ENCODE data around the gene DHX57.

DNA sequence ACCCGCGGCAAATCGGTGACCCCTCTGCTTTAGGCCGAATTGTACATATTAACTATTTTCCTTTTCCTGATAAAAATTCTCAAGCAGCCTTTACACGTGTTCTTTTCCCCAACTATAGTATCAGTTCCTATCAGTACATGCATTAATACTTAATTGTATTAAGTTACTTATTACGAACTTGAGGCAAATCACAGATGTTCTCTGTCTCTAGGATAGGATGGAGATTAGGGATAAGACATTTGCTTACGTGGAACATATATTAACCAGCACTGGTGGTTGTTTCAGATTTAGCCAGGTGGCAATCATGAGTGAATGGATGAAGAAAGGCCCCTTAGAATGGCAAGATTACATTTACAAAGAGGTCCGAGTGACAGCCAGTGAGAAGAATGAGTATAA, 97.0 kb downstream of the DHX57 start:
- TF ChIP-seq, protein P1, sequence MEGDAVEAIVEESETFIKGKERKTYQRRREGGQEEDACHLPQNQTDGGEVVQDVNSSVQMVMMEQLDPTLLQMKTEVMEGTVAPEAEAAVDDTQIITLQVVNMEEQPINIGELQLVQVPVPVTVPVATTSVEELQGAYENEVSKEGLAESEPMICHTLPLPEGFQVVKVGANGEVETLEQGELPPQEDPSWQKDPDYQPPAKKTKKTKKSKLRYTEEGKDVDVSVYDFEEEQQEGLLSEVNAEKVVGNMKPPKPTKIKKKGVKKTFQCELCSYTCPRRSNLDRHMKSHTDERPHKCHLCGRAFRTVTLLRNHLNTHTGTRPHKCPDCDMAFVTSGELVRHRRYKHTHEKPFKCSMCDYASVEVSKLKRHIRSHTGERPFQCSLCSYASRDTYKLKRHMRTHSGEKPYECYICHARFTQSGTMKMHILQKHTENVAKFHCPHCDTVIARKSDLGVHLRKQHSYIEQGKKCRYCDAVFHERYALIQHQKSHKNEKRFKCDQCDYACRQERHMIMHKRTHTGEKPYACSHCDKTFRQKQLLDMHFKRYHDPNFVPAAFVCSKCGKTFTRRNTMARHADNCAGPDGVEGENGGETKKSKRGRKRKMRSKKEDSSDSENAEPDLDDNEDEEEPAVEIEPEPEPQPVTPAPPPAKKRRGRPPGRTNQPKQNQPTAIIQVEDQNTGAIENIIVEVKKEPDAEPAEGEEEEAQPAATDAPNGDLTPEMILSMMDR (IDR thresholded peaks at IDR 0.05) = no peak
- TF ChIP-seq POLR2AphosphoS5 (IDR thresholded peaks at IDR 0.05) = no peak
- no peak for TF ChIP-seq POLR2A (IDR thresholded peaks at IDR 0.05)
